HPDE6-E6E7 (cell line): Measurements from ENCODE around the gene ARHGAP31.
"Not testable (repeated sequence)": the region's sequence is repeated elsewhere in the genome, so short reads cannot be mapped to it uniquely, and the experiment has no call there.

Experiments used
- DNase-seq: peaks from one replicate; pipeline ENCODE4 v3.0.0; 2011; ENCODE audit warnings: missing footprints; ENCODE audit errors: extremely low spot score

Gene ARHGAP31

DNA sequence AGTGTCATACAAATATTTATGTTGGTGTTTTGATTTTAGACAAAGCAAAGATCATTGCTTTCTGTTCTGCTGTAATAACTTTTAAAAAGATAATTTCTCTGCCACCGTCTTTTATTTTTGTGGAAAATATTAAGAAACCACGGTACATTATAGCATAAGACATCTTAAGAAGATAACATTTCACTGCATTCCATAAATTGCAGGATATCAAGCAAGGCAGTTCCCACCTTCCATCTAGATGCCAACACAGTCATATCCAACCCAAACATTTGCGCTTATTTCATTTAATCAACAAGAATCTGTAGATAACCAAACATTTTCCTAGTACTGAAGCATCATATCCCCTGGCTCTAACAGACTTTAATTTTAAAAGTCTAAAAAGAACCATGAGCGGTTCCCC is 25.1 kb downstream of the ARHGAP31 start:
- DNase-seq: no peak

DNA sequence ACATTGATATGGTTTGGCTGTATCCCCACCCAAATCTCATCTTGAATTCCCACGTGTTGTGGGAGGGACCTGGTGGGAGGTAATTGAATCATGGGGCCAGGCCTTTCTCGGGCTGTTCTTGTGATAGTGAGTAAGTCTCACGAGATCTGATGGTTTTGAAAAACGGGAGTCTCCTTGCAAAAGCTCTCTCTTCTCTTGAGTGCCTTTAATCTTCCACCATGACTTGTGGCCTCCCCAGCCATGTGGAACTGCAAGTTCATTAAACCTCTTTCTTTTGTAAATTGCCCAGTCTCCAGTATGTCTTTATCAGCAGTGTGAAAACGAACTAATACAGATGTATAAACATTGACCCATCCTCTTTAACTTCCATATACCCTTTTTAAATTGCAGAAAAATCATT is 26.6 kb downstream of the ARHGAP31 start:
- DNase-seq: not testable (repeated sequence)

DNA sequence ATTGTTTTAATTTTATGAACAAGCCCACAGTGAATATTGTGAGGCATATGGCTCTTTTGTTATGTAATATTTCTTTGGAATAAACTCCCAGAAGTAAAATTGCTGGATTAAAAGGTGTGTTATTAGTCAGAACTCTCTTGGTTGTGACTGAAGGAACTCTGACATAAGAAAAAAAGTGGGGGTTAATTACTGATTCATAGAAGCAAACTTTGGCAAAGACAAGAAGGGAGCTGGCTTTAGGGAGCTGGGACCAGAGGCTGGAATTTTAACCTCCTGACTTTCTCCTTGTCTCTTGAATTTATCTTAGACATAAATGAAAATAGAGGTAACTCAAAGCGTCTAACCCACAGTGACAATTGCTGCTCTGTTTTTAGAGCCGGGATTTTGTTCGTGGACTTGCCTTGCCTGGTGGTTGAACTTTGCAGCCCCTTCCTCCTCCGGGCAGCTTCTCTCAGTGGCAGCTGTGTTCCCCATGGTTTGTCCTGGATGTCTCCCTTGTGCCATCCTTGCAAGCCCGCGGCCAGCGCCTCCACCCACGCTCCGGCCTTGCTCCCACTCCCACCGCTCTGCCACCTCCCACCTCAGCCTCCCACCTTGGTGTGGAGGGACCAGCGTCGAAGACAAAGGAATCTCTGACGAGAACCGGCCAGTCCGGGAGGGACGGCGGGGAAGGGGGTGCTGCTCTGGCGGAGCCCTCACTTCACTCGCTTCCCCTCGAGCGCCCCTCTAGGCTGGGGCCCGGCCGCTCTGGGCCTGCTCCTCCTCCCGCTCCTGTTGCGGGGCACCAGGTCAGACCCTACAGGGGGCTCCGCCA is 28.0 kb downstream of the ARHGAP31 start:
- no peak for DNase-seq

DNA sequence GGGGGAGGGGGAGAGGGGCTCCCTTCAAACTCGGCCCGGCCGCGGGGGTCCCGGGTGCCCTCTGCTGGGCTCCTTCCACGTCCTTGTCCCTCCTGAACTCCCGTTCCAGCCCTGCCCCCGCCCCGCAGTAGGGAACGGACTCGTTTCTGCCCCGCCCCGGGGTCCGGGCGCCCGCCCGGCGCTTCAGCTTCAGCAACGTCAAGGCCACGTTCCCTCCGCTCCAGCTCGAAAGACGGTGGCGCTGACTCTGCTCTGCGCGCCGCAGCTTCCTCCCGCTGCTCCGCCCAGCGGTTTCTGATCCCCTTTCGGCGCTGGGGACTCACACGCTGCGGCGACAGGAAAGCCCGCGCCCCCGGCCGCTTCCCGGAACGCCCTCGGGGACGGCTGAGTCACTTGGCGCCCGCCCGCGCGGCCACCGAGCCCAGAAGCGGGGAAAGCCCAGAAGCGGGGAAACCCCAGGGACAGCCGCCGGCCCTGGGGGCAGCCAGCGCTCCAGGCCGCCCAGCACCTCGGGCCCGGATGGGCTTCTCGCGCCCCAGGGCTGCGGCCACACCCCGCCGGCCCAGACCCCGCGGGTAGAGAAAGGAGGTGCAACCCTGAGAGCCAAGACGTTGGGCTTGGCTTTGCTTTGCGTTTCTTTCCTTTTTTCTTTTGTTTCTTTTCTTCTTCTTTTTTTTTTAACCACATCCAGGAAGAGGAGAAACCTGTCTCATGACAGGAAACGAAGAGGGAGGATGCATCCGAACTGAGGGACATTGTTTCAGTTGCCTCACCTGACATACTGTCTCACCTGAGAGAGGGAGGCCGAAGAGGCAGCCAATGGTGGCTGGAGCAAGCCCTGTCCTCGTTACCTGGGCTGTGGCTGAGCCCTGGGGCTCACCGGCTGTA is 28.9 kb downstream of the ARHGAP31 start:
- peak; percentile 35 for DNase-seq

DNA sequence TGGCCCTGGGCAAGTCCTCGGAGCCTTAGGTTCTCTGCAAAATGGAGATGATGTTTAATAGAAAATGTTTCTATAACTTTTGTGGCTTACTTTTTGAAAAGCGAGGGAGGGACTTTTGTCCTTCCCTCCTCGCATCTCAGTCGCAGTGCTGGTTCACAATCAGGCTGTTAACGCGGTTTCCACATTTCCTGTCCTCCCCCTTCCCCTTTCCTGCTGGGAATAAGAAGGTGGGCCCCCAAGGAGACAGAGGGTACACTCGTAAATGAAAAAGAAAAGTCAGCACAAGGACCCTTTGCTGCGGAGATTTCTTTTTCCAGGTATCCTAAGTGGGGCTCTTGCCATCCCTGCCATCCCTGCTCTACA is 29.5 kb downstream of the ARHGAP31 start:
- DNase-seq: no peak

DNA sequence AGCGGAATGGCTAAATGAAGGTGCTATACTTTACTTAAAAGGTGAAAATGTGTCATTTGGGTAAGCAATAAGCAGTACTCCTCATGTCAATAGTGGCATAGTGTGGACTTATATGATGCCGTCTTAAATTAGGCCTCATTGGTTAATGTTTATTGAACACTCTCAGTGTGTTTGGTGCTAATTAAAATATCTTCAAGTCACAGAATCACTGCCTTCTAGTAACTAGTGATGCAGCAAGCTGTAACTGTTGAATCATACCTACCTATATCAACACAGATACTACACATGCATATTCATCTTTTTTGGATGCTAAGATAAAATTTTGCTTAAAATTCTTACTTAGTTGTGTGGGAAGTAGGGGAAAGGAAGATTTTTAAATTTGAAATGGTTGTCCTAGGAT is 30.7 kb downstream of the ARHGAP31 start:
- DNase-seq: no peak

DNA sequence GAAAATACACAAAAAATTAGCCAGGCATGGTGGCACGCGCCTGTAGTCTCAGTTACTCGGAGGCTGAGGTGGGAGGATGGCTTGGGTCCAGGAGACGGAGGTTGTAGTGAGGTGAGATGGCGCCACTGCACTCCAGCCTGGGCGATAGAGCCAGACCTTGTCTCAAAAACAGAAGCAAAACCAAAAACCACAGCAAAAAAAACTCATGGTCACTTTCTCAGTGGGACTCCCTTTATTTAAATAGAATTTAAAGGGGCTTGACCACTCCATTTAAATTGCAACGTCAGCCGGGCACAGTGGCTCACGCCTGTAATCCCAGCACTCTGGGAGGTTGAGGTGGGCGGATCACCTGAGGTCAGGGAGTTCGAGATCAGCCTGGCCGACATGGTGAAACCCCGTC is 32.8 kb downstream of the ARHGAP31 start:
- DNase-seq: no peak

DNA sequence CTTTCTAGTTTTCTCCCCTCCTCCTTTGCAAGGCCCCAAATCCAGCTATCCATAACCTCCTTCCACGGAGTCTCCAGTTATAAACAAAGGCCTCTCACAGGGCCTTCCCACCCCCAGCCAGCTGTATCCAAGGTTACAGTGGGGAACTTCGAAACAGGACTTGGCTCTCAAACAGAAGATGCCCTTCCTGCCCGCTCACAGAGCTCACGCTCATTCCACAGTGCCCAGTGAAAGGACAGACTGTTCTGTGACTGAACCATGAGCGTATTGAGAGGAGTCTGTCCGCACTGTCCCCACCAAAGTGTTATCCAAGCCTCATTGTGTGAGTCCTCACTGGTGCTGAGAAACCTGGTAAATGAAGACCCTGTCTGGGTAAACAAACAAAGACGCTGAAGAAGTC is 35.4 kb downstream of the ARHGAP31 start:
- no peak for DNase-seq

DNA sequence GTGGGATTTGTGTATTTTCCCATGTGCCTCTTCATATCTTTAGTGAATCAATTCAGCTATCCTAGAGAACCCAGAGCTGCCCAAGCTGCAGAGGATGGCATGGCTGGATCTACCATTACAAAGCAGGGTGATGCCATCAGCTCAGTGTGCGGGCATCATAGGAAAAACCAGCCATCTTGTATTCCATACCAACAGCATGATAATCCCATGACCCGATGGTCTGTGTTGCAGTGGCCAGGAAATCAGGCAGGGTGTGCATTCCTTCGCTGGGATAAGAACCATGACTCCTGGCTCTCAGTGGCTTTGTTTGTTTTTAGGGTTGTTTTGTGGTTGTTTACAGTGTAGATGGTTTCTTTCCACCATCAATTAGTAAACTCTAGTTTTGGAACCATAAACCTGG is 36.0 kb downstream of the ARHGAP31 start:
- DNase-seq: no peak

DNA sequence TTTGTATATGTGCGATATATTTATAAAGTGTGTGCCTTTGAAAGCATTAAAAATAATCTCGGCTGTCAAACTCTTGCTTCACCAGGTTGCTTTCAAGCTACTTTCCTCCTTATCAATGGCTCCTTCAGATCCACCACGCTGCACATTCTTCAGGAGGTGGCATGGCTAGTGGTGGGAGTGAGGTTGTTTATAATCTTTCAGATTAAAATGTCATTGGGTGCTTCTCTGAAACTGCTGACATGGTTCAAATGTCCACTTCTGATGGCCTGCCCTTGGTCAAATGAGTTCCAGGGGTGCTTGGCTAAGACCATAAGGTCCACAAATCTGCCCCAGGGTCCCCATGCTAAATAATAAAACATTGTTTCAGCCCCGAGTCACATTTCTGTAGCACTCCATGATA is 36.7 kb downstream of the ARHGAP31 start:
- DNase-seq: no peak

DNA sequence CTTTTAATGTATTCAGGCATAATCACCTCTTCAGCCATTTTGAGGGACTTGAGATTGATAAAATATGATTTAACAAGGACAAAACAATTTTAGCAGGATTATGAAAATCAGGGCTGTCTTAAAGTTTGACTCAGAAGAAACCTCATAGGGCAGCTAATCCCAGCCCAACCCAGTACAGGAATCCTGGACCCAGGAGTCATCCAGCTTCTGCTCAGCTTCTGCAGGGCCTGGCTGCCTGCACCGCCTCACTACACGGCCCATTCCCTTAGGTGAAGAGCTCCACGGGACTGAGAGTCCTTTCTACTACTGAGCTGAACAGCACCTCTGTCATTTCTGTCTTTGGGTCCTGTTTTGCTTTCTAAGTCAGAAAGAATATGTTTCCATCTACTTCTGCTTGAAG is 37.5 kb downstream of the ARHGAP31 start:
- DNase-seq: no peak

DNA sequence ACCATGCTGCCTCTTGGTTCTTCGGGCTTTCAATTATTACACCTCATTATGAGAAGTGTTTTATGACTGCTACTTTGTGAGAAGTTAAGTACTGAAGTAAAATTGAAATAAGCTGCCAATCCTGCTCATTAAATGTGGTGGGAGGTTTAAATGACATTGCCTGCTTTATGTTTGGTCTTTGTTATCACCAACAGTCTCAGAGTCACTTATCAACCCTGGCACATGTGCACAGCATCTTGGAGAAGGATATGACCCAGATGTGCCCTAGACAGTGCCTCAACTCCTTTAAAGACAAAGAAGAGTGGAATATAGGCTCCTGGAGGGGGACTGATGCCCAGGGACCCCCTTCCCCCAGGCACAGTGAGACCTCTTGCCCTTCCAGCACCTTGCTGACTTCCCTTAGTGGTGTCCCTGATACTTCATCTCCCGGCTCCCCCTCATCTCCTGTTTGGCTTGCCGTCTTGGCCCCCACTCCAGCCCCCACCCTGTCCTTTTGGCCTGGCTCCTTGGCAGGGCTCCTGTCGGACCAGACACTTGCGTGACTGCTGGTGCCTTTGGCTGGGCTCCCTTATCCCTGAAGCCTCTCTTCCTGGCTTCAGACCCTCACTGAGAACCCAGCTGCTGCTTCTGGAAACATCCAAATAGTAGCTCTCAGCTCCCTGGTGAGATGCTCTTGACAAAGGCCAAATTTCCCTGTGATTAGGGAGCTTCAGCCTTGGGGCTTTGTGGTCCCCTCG is 39.8 kb downstream of the ARHGAP31 start:
- no peak for DNase-seq

DNA sequence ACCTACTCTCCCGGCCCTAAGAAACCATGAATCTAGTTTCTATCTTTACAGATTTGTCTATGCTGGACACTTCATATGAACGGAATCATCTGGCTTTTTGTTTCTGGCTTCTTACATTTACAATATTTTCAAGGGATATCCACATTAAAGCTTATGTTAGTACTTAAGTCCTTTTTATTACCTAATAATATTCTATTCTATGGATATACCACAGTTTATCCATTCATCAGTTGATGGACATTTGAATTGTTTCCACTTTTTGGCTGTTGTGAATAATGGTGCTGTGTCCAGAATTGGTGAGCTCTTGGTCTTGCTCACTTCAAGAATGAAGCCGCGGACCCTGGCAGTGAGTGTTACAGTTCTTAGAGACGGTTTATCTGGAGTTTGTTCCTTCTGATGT is 42.6 kb downstream of the ARHGAP31 start:
- no peak for DNase-seq

DNA sequence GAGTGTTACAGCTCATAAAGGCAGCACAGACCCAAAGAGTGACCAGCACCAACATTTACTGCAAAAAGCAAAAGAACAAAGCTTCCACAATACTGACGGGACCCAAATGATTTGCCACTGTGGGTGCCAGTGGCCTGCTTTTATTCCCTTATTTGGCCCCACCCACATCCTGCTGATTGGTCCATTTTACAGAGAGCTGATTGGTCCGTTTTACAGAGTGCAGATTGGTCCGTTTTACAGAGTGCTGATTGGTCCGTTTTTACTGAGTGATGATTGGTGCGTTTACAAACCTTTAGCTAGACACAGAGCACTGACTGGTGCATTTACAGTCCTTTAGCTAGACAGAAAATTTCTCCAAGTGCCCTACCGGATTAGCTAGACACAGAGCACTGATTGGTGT is 43.2 kb downstream of the ARHGAP31 start:
- not testable (repeated sequence) for DNase-seq

DNA sequence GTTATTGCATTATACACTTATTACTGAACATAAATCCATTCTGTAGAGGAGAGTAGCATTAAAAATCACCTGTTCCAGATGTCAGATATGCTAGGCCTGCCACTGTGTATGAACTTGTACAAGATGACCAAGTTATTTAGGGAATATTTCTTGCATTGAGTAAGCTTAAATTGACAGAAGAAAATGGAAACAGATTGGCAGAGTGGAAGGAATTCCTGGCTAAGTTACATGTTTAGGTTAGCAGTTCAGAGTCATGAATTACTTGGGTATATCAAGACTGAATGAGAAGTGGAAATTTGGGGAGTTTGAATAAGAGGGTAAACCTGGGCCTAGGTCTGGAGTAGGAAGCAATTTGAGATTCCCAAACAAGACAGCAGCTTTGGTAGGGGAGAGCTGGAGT is 44.6 kb downstream of the ARHGAP31 start:
- no peak for DNase-seq

DNA sequence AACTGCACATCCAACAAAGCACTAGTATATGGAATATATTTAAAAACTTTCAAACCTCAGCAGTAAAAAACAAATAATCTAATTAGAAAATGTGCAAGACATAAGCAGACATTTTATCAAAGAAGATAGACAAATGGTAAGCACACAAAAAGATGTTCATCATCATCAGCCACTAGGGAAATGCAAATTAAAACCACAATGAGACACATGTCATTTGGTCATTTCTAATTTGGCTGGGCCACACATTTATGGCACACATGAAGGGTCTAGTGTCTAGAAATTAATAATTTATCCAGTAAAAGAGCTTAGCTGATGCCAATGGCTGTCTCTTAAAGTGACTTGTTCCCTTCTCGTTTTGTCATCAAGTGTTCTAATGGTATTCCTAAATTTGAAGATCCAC is 45.8 kb downstream of the ARHGAP31 start:
- no peak for DNase-seq

DNA sequence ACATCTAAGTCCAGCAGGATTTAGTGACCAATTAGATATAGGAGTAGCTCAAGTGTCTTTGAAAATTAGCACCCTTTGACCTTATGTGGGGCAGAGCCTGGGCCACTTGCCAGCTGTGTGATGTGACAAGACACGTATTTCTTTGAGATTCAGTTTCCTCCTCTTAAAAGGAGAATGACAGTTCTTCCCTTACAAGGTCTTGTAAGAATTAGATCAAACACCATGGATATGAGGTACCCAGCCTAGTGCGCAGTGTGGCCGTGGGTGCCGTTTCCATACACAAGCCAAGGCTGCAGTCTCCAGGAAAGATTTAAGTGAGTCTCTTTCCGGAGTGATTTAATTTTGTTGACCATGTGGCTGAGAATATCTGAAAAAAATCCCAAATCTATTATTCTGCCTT is 46.3 kb downstream of the ARHGAP31 start:
- no peak for DNase-seq

DNA sequence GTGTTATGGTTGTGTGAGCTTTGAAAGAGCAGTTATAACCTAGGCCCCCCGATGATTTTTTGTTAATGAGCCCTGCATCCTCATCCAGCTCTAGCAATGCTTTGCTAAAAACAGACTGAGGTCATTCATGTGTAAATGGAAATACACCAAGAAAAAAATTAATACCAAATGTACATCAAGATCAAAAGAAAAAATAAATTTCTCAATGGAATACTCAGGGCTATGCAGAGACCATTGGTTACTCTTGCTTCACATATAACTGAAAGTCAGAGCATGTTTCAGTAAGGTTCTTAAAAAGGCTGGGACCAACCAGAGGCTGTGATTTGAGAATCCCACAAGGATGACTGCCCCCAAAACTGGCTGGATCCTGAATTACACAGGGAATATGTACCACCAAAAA is 48.0 kb downstream of the ARHGAP31 start:
- no peak for DNase-seq

DNA sequence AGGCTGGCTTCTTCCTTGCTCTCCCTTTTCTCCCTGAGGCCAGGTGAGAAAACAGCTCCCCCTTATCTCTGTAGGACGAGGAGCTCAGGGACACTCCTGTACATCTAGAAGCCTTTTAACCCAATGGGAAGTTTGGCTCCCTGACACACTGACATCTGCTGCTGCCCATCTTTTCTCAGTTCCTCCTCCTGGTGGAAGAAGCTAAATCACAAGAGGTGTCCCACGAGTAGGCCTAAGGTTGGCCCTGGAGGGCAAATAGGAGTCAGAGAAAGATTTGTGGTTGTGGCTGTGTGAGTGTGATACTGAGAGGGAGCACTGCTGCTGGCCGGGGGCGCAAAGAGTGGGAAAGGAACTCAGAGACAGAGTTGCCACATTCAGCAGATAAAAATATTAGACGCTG is 49.5 kb downstream of the ARHGAP31 start:
- DNase-seq: no peak

DNA sequence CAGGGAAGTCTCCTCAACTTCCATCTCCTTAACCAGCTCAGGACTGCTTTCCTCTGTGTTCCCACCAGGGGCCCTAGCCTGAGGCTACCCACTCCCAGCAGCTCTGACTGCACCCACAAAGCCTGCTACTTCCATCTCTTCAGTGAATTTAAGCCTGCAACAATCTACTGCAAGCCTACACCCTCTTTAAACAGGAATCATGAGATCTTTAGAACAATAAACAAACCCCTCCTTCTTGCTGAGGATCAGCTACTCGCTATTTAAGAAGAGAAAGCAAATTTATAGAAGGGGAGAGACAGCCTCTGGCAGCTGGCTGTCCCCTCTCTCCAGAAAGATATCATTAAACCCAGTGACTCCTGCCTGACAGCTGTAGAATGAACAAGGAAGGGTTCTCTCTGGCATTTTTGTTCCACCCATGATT is 51.9 kb downstream of the ARHGAP31 start:
- no peak for DNase-seq

DNA sequence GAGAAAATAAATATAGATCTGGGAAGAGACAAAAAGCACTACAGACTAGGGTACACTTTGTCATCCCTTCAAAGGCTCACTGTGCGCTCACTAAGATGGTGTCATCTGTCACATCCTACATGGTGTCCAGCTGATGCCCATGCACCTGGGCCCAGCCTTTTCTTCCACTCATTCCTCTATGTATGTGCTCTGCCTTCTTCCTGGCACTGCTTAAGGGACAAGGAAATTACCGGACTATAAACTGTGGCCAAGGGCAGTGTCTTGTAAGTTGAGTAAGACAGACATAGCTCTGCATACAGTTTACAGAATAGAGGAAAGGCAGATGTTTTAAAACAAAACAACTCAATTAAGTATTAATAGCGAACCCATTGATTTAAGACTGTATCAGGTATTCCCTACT is 52.9 kb downstream of the ARHGAP31 start:
- DNase-seq: no peak

DNA sequence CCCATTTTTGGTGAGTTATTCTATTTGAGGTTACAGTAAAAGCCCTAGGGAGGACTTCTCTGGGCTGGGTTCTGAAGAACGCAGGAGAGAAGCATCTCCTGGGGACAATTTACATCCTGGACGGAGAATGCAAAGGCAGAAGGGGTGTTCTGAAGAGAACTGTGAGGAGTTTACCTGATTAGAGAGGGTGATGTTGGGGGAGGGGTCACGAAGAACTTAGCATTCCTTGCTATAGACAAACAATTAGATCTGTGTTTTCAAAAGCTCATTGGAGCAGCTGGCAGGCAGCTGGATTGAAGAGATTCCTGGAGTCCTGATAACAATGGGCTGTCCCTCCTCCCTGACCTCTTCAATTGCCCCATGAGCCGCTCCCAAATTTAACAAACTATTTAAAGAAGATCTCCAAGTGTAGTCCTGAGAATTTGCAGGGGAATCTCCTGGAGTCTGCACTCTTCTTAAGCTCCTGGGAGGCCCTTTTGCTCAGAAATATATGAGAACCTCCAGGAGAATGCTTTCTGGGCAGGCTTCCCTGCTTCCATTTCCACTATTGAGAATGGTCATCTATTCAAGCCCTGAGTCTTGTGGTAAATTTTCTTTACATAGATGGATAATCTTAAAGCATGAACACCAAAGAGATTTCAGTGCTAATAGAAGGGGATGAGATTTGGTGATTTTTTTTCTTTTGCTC is 55.3 kb downstream of the ARHGAP31 start:
- DNase-seq: no peak
